ENCODE results near the gene PIP4K2C. TPM values are rescaled to one million over a fixed set of nuclear protein-coding genes. Genes with fewer than 3 reads are reported as not detected.
"Not testable (repeated sequence)": the region's sequence is repeated elsewhere in the genome, so short reads cannot be mapped to it uniquely, and the experiment has no call there.

The PIP4K2C gene
- total RNA-seq, 2 experiments from 2014 or later, result 21.6 to 21.9 TPM

DNA sequence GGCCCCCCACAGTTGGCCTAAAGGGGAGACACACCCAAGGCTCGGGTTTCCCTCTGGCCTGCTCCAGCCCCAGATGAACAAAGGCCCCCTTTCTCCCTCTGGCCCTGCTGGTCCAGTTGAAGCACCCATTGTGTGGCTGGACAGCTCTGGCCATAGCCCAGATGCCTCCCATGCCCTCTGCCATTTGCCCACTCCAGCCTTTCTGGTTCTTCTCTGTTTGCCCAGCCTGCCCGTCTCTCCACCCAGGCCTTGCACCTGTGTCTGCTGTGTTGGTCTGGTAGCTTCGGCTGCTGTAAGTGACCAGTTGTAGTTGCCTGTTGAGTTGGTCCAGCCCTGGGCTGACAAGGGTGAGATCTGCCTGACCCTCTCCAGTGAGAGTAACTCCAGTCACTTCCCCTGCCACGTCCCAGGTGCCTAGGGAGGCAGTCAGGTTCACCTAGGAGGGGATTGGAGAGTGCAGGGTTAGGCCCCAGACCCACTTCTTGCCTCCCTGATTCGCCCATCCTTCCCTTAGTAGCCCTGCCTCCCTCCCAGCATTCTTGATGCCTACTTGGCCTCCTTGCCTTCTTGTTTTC, 39.0 kb downstream of the PIP4K2C start:
- Mint-ChIP-seq H3K4me3 (no peak overlapping the region), H3K27me3 (peaks cover 78% of the 10 kb centered on the region), H3K27ac (no peak overlapping the region), H3K9me3 (no peaks in the 10 kb centered on the region), H3K4me1 (peaks cover 14% of the 10 kb centered on the region), H3K36me3 (ENCODE audit: low read depth) (no peaks in the 10 kb centered on the region)
- ChIA-PET POLR2A (interaction anchor here (1.6 kb wide), 1 partner anchor 110 kb away, joined by 4 read pairs; the partner anchor contains the start of gene DDIT3), CTCF (interaction anchor here (1.2 to 5.3 kb wide), 3 partner anchors 10 to 63 kb away, joined by 4 to 47 read pairs (median 14); no protein-coding TSS in a partner anchor)
- DNase-seq, result peak; percentile 14

DNA sequence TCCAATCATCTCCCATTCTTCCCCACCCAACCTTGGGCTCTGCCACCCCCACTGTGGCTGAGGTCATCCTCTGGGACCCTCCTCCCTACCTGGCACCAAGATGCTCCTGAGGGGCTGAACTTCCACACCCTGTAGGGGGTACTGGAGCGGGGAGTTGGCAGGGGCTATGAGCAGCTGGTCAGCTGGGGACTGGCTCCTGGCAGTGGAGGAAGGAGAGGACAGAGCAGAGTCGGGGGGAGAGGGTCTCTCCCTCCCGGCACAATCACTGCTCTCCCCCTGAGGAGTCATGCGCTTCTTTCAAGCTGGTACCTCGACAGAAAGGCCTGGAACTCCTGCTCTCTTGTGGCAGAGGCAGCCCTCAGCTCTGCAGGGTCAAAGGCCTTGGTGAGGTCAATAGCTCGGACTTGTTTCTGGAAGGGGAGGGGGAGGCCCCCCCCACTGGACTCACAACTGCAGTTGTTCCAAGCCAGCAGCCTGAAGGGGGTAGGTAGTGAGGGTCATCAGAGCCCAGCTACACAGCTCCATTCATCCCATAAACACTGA, 40.0 kb downstream of the PIP4K2C start:
- Mint-ChIP-seq H3K27ac (no peak overlapping the region), H3K4me3 (no peak overlapping the region), H3K27me3 (peaks cover 70% of the 10 kb centered on the region), H3K4me1 (peaks cover 14% of the 10 kb centered on the region), H3K36me3 (ENCODE audit: low read depth) (no peaks in the 10 kb centered on the region), H3K9me3 (no peaks in the 10 kb centered on the region)
- CTCF ChIA-PET, result interaction anchor here (0.7 to 5.3 kb wide), 4 partner anchors 11 to 62 kb away, joined by 3 to 47 read pairs (median 9); no protein-coding TSS in a partner anchor
- POLR2A ChIA-PET, result interaction anchor here (1.6 kb wide), 1 partner anchor 111 kb away, joined by 4 read pairs; the partner anchor contains the start of gene DDIT3
- peak; percentile 13 for DNase-seq

DNA sequence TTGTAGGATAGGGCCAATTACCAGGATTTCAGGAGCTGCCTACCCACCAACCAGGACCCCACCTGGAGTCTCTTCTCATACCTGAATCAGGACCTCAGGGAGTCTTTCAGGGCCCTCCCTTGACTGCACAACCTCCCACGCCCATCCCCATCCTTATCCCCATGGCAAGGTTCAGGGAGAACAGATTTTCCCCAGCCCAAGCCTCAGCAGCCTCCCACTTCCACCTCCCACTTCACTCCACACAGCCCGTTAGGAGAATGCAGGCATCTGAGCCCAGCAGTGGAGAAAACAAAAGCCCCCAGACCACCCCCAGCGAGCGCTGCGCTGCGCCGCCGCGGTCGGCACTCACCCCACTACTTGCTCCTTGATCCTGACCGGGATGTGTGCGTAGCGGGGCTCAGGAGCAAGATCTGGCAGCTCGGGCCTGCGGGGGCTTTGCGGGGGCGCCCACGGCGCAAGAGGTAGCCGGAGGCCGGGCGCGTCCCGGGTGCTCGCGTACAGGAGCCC, 40.6 kb downstream of the PIP4K2C start:
- no peaks in the 10 kb centered on the region for H3K9me3 Mint-ChIP-seq
- CTCF ChIA-PET, result interaction anchor here (3.1 to 5.3 kb wide), 2 partner anchors 12 to 48 kb away, joined by 14 to 47 read pairs; no protein-coding TSS in a partner anchor
- POLR2A ChIA-PET, result interaction anchor here (1.6 kb wide), 1 partner anchor 112 kb away, joined by 4 read pairs; the partner anchor contains the start of gene DDIT3
- no peak for DNase-seq
- no peak overlapping the region for H3K27ac Mint-ChIP-seq
- peaks cover 64% of the 10 kb centered on the region for H3K27me3 Mint-ChIP-seq
- H3K36me3 Mint-ChIP-seq (ENCODE audit: low read depth), result no peaks in the 10 kb centered on the region
- H3K4me1 Mint-ChIP-seq, result peaks cover 14% of the 10 kb centered on the region
- peak overlapping the region; percentile 63 for H3K4me3 Mint-ChIP-seq

GRCh38 chr12:57632073-57632957, 41.3 kb downstream of the PIP4K2C start:
- POLR2A ChIA-PET, result interaction anchor here (0.6 kb wide), 1 partner anchor 62 kb away, joined by 3 read pairs; the partner anchor contains the start of gene OS9

DNA sequence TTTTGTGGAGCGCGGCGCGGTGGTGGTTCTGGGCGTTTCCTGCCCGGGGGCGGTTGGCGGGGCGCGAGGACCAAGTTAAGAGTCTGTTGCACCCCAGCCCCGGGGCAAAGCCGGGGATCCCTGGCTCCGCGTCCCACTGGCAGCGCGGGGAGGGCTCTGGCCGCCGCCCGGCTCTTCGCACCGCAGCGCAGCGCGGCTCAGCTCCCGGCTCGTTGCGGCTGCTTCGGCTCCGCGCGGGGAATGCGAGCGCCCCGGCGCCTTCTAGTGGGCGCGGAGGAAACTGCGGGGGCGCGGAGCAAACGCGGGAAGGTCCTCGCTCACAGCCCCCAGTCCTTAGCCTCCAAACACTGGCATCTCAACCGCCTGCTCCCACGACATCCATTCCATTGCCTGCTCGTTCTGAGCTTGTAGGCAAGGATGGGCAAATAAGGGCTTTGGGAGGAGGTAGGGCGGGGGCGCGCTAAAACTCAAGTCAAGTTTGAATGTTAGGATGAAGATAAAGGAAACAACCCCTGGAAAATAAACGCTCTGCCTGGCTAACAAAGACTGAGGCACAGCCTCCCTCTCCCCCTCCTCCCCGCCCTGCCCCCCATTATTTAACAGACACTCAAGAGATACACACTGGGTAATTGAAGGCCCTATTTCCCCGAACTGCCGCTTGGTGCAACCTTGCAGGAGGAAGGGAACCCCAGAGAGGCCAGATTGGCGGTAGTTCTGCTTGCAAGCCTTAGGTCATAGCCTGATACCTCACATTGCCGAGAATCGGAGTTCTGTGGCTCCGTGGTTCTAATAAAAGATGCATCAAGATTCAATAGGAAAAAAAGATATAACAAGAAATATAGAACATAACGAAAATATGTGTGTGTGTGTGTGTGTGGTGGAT, 42.2 kb downstream of the PIP4K2C start, which contains the start of gene B4GALNT1:
TSS of gene B4GALNT1 (minus strand) at position 244 of the 883 bp plus-strand sequence. CDS start 1,069 bp downstream, outside the sequence.
- POLR2A ChIA-PET, result interaction anchor here (0.6 kb wide), 1 partner anchor 61 kb away, joined by 3 read pairs; the partner anchor contains the start of gene OS9
- H3K4me3 Mint-ChIP-seq, result peak within 1 kb of the TSS; percentile 63
- no peak within 1 kb of the TSS for H3K27ac Mint-ChIP-seq
- peaks cover 13% of the 10 kb centered on the region for H3K4me1 Mint-ChIP-seq
- no peaks in the 10 kb centered on the region for H3K36me3 Mint-ChIP-seq (ENCODE audit: low read depth)
- peak; percentile 71 for DNase-seq
- CTCF ChIA-PET, result interaction anchor here (0.6 to 5.3 kb wide), 10 partner anchors 10 to 174 kb away, joined by 3 to 47 read pairs (median 5); partner anchors contain the start of gene OS9
- no peaks in the 10 kb centered on the region for H3K9me3 Mint-ChIP-seq
- peaks cover 56% of the 10 kb centered on the region for H3K27me3 Mint-ChIP-seq

More at GRCh38 chr12:57632073-57632957, 41.3 kb downstream of the PIP4K2C start:
- Mint-ChIP-seq H3K9me3 (no peaks in the 10 kb centered on the region), H3K36me3 (ENCODE audit: low read depth) (no peaks in the 10 kb centered on the region), H3K4me3 (peak overlapping the region; percentile 63), H3K4me1 (peaks cover 14% of the 10 kb centered on the region), H3K27ac (no peak overlapping the region), H3K27me3 (peaks cover 58% of the 10 kb centered on the region)
- peak; percentile 25 for DNase-seq
- CTCF ChIA-PET, result interaction anchor here (0.6 to 5.3 kb wide), 11 partner anchors 11 to 173 kb away, joined by 3 to 47 read pairs (median 5); partner anchors contain the start of gene OS9

GRCh38 chr12:57636731-57637130, 45.7 kb downstream of the PIP4K2C start:
- POLR2A ChIA-PET; H3K27ac Mint-ChIP-seq; H3K36me3 Mint-ChIP-seq (ENCODE audit: low read depth); H3K4me3 Mint-ChIP-seq; DNase-seq; H3K9me3 Mint-ChIP-seq: not testable (repeated sequence)
- peaks cover 11% of the 10 kb centered on the region for H3K4me1 Mint-ChIP-seq
- CTCF ChIA-PET, result interaction anchor here (1.1 to 2.2 kb wide), 4 partner anchors 20 to 136 kb away, joined by 3 to 9 read pairs (median 4); no protein-coding TSS in a partner anchor
- peaks cover 44% of the 10 kb centered on the region for H3K27me3 Mint-ChIP-seq

GRCh38 chr12:57637364-57637763, 46.4 kb downstream of the PIP4K2C start:
- Mint-ChIP-seq H3K9me3 (no peaks in the 10 kb centered on the region), H3K36me3 (ENCODE audit: low read depth) (no peaks in the 10 kb centered on the region), H3K27ac (no peak overlapping the region), H3K4me1 (peaks cover 9% of the 10 kb centered on the region), H3K27me3 (peaks cover 41% of the 10 kb centered on the region), H3K4me3 (no peak overlapping the region)
- CTCF ChIA-PET, result interaction anchor here (1.1 to 2.2 kb wide), 4 partner anchors 20 to 136 kb away, joined by 3 to 9 read pairs (median 4); no protein-coding TSS in a partner anchor
- no peak for DNase-seq
- POLR2A ChIA-PET, result no interaction called here

GRCh38 chr12:57638096-57638495, 47.1 kb downstream of the PIP4K2C start:
- CTCF ChIA-PET, result interaction anchor here (1.5 to 2.2 kb wide), 2 partner anchors 55 to 137 kb away, joined by 3 to 9 read pairs; no protein-coding TSS in a partner anchor
- peaks cover 40% of the 10 kb centered on the region for H3K27me3 Mint-ChIP-seq
- H3K9me3 Mint-ChIP-seq, result no peaks in the 10 kb centered on the region
- peaks cover 8% of the 10 kb centered on the region for H3K4me1 Mint-ChIP-seq
- no peak overlapping the region for H3K27ac Mint-ChIP-seq
- POLR2A ChIA-PET, result interaction anchor here (1.2 kb wide), 1 partner anchor 179 kb away, joined by 3 read pairs; no protein-coding TSS in a partner anchor
- no peak for DNase-seq
- no peak overlapping the region for H3K4me3 Mint-ChIP-seq
- no peaks in the 10 kb centered on the region for H3K36me3 Mint-ChIP-seq (ENCODE audit: low read depth)

- POLR2A ChIA-PET, result no interaction called here
- no peak for DNase-seq
- Mint-ChIP-seq H3K9me3 (peaks cover 4% of the 10 kb centered on the region), H3K36me3 (ENCODE audit: low read depth) (no peaks in the 10 kb centered on the region), H3K4me3 (no peak overlapping the region), H3K4me1 (peaks cover 1% of the 10 kb centered on the region), H3K27me3 (peaks cover 28% of the 10 kb centered on the region), H3K27ac (no peak overlapping the region)
- CTCF ChIA-PET, result no interaction called here
Measured at GRCh38 chr12:57640175-57641042, 49.4 kb downstream of the PIP4K2C start.

DNA sequence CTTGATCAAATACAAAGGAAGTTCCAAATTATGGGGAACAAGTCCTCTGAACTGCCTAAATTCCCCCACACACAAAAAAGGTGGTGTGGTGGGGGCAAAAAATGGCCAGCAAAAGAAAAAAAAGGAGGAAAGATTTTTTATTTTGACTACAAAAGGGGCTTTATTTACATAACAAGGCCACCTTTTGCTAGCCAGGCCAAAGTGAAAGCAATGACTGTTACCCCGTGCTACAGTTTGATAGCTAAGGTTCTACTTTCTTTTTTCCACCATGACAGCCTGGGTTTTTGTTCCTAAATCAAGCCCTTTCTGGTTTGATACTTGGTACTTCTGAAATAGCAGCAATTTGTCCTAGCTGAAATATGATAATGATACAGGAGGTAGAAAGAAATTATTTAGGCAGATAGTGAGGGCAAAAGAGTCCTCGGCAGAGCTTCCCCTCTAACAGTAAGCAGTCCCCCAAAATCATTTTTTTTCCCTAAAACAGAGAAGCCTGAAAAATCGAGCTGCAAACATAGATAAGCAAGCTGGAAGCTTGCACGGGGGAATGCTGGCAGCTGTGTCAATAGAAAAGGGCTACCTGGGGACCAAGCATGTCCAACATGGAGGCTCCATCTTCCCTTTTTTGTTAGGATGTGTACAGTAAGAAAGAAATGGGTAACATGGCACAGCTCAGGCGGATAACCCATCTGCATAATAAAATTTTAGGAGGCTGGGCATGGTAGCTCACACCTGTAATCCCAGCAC, 50.9 kb downstream of the PIP4K2C start:
- Mint-ChIP-seq H3K36me3 (ENCODE audit: low read depth) (peaks cover 2% of the 10 kb centered on the region), H3K4me1 (peaks cover 1% of the 10 kb centered on the region), H3K27me3 (peaks cover 26% of the 10 kb centered on the region), H3K4me3 (no peak overlapping the region), H3K9me3 (peaks cover 9% of the 10 kb centered on the region), H3K27ac (no peak overlapping the region)
- ChIA-PET POLR2A (no interaction called here), CTCF (interaction anchor here (1.8 kb wide), 1 partner anchor 58 kb away, joined by 5 read pairs; no protein-coding TSS in a partner anchor)
- no peak for DNase-seq

Data from activated CD4-positive, alpha-beta memory T cell treated with anti-CD3 and anti-CD28 coated beads, Interleukin-2, amount 10 ng/mL, durations not matched to agents 7 days and 5 days (primary cell).